Trophoblast cell (in vitro differentiated cells and primary cell): Measurements from ENCODE around the gene ZNF649.

ENCODE experiments used
- DNase-seq, 2 donors: peaks; one replicate each; pipeline ENCODE4 v3.0.0-alpha.2; 2016
- H2AFZ ChIP-seq: 2 replicates; pipeline ENCODE4 v1.6.1; 2013; ENCODE audit warnings: low read length, moderate library complexity, mild to moderate bottlenecking; ENCODE audit not compliant: insufficient read depth, poor library complexity
- H2AK5ac ChIP-seq: 2 replicates; pipeline ENCODE4 v1.6.1; 2013; ENCODE audit warnings: mild to moderate bottlenecking, low read length
- H2BK120ac ChIP-seq: 2 replicates; pipeline ENCODE4 v1.6.1; 2013; ENCODE audit warnings: low read length, mild to moderate bottlenecking, moderate library complexity; ENCODE audit not compliant: insufficient read depth, poor library complexity
- H2BK12ac ChIP-seq: 2 replicates; pipeline ENCODE4 v1.6.1; 2013; ENCODE audit warnings: mild to moderate bottlenecking, low read length, moderate library complexity
- H2BK5ac ChIP-seq: 2 replicates; pipeline ENCODE4 v1.6.1; 2013; ENCODE audit warnings: low read length, low read depth, moderate library complexity, mild to moderate bottlenecking; ENCODE audit not compliant: poor library complexity
- H3K14ac ChIP-seq: 2 replicates; pipeline ENCODE4 v1.6.1; 2013; ENCODE audit warnings: mild to moderate bottlenecking, low read length
- H3K18ac ChIP-seq: 2 replicates; pipeline ENCODE4 v1.6.1; 2013; ENCODE audit warnings: mild to moderate bottlenecking, low read length
- H3K23ac ChIP-seq: 2 replicates; pipeline ENCODE4 v1.6.1; 2013; ENCODE audit warnings: low read length
- H3K27ac ChIP-seq: 2 replicates; pipeline ENCODE4 v1.5.1; 2013; ENCODE audit warnings: low read depth, mild to moderate bottlenecking, inconsistent platforms, low read length, moderate library complexity
- H3K27me3 ChIP-seq: 2 replicates; pipeline ENCODE4 v1.6.1; 2013; ENCODE audit warnings: inconsistent platforms, mild to moderate bottlenecking, low read length, moderate library complexity; ENCODE audit not compliant: insufficient read depth
- H3K36me3 ChIP-seq, 2 experiments: 1 replicate in 1 of 2; 2 replicates in 1 of 2; pipeline ENCODE4 v1.6.1; 2013; ENCODE audit warnings: low read length in 2 of 2, mild to moderate bottlenecking in 2 of 2, moderate library complexity in 1 of 2; ENCODE audit not compliant: insufficient read depth in 2 of 2, control insufficient read depth in 1 of 2
- H3K4ac ChIP-seq: 2 replicates; pipeline ENCODE4 v1.6.1; 2013; ENCODE audit warnings: low read depth, mild to moderate bottlenecking, low read length, moderate library complexity
- H3K4me1 ChIP-seq, 2 experiments: 1 replicate in 1 of 2; 2 replicates in 1 of 2; pipeline ENCODE4 v1.6.1; 2013; ENCODE audit warnings: low read length in 2 of 2, mild to moderate bottlenecking in 2 of 2, moderate library complexity in 1 of 2; ENCODE audit not compliant: insufficient read depth in 2 of 2, control insufficient read depth in 1 of 2
- H3K4me2 ChIP-seq: 2 replicates; pipeline ENCODE4 v1.6.1; 2013; ENCODE audit warnings: inconsistent platforms, mild to moderate bottlenecking, low read length, moderate library complexity
- H3K4me3 ChIP-seq: 2 replicates; pipeline ENCODE4 v1.5.1; 2013; ENCODE audit warnings: mild to moderate bottlenecking, low read depth, low read length, inconsistent platforms
- H3K79me1 ChIP-seq: one replicate; pipeline ENCODE4 v1.6.1; 2013; ENCODE audit warnings: low read length
- H3K79me2 ChIP-seq: 2 replicates; pipeline ENCODE4 v1.6.1; 2013; ENCODE audit warnings: low read length, mild to moderate bottlenecking; ENCODE audit not compliant: control insufficient read depth, insufficient read depth, poor library complexity
- H3K9ac ChIP-seq: 2 replicates; pipeline ENCODE4 v1.6.1; 2013; ENCODE audit warnings: mild to moderate bottlenecking, low read length
- H3K9me3 ChIP-seq: 2 replicates; pipeline ENCODE4 v1.6.1; 2013; ENCODE audit warnings: low read depth, mild to moderate bottlenecking, control low read depth, inconsistent platforms, low read length; ENCODE audit not compliant: insufficient read depth
- H4K12ac ChIP-seq: 2 replicates; pipeline ENCODE4 v1.6.1; 2013; ENCODE audit warnings: low read depth, mild to moderate bottlenecking, low read length, moderate library complexity
- H4K8ac ChIP-seq: 2 replicates; pipeline ENCODE4 v1.6.1; 2013; ENCODE audit warnings: low read depth, mild to moderate bottlenecking, low read length, moderate library complexity
- H4K91ac ChIP-seq: one replicate; pipeline ENCODE4 v1.6.1; 2013; ENCODE audit warnings: low read depth, mild to moderate bottlenecking, low read length, moderate library complexity
- WGBS: extraction: QIAGEN DNeasy Blood & Tissue Kit; methylation state at CpG from one replicate; pipeline ENCODE4 v1.1.7; 2013; ENCODE audit warnings: missing lambda C conversion rate; ENCODE audit not compliant: insufficient read length, insufficient coverage; ENCODE audit errors: extremely low coverage; 5-methylcytosine and 5-hydroxymethylcytosine counted together

Gene ZNF649

DNA sequence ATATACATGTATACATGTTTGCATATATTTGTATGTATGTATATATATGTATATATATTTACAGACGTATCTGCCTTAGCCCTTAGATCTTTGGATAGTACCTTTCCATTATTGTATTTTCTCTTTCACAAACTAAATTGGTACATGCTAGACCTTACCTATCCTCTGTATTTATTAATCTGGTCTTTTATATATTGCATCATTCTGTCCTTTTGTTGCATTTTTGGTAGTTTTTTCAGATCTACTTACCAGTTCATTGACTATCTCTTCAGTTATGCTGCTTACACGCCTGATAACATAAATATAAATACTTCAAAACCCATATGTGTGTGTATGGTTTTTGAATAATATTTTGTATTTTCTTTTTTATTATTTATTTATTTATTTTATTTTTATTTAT, 34.1 kb upstream of the ZNF649 start:
- H2AK5ac ChIP-seq, result no peak overlapping the region
- no peak overlapping the region for H4K12ac ChIP-seq
- no peak overlapping the region for H2BK5ac ChIP-seq
- H3K18ac ChIP-seq, result no peak overlapping the region
- DNase-seq, result no peak
- H3K36me3 ChIP-seq, result peaks cover 36 to 52% of the 10 kb centered on the region in 2 experiments
- no peak overlapping the region for H3K4me2 ChIP-seq
- no peak overlapping the region for H3K9ac ChIP-seq
- H3K27ac ChIP-seq, result no peak overlapping the region
- no peak overlapping the region for H4K8ac ChIP-seq
- peaks cover 12% of the 10 kb centered on the region for H3K9me3 ChIP-seq
- no peak overlapping the region for H2BK120ac ChIP-seq
- H2AFZ ChIP-seq, result no peak overlapping the region
- no peak overlapping the region for H3K14ac ChIP-seq
- no peak overlapping the region for H3K23ac ChIP-seq
- no peaks in the 10 kb centered on the region for H3K79me1 ChIP-seq
- no peaks in the 10 kb centered on the region for H3K4me1 ChIP-seq
- no peaks in the 10 kb centered on the region for H3K27me3 ChIP-seq
- H2BK12ac ChIP-seq, result no peak overlapping the region
- no peak overlapping the region for H3K4me3 ChIP-seq
- no peak overlapping the region for H4K91ac ChIP-seq
- no CpG with 5 or more reads among the region's 2 CpGs for WGBS
- H3K79me2 ChIP-seq, result no peaks in the 10 kb centered on the region
- H3K4ac ChIP-seq, result no peak overlapping the region

DNA sequence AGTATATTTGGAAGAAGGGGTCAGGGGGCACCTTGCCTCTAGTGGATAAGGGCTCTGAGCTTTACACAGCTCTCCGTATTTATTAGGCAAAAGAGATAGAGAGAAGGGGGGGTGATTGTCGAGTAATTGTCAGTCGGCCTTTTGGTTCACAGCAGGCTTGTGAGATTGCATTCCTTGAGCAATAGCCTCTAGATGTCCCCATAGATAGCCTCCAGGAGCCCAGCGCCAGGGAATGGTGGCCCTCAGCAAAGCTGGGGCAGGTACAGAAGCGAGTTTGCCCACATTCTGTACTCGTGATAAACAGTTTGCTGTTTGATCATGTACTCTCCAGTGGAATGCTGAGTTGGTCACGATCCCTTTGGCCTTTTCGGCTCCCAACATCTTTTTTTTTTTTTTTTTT, 27.1 kb upstream of the ZNF649 start:
- Histone ChIP-seq H3K18ac (no peak overlapping the region), H3K9me3 (peaks cover 2% of the 10 kb centered on the region), H3K36me3 (peaks cover 26 to 32% of the 10 kb centered on the region in 2 experiments), H2BK120ac (no peak overlapping the region), H4K8ac (no peak overlapping the region), H3K9ac (no peak overlapping the region), H3K4me2 (no peak overlapping the region), H2AK5ac (no peak overlapping the region), H2BK12ac (no peak overlapping the region), H3K4me3 (no peak overlapping the region), H4K91ac (no peak overlapping the region), H3K27ac (no peak overlapping the region), H3K79me2 (peaks cover 10% of the 10 kb centered on the region), H4K12ac (no peak overlapping the region), H2AFZ (no peak overlapping the region), H3K27me3 (no peaks in the 10 kb centered on the region), H3K14ac (no peak overlapping the region), H3K79me1 (peaks cover 6% of the 10 kb centered on the region), H3K23ac (no peak overlapping the region), H2BK5ac (no peak overlapping the region), H3K4me1 (peaks cover 5 to 7% of the 10 kb centered on the region in 2 experiments), H3K4ac (no peak overlapping the region)
- peak; percentile 94 to 97 for DNase-seq
- WGBS, result no CpG with 5 or more reads among the region's 8 CpGs

DNA sequence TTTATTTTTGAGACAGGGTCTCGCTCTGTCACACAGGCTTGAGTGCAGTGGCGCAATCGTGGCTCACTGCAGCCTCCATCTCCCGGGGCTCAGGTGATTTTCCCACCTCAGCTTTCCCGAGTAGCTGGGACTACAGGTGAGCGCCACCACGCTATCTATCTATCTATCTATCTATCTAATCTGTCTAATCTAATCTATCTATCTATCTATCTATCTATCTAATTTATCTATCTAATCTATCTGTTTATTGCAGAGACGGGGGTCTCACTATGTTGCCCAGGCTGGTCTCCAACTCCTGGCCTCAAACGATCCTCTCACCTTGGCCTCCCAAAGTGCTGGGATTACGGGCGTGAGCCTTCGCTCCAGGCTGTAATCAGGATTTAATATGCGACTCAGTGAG, 23.0 kb upstream of the ZNF649 start:
- Histone ChIP-seq H3K4me2 (peak overlapping the region; percentile 71), H4K91ac (peak overlapping the region; percentile 29), H4K8ac (peak overlapping the region; percentile 53), H3K79me2 (peaks cover 12% of the 10 kb centered on the region), H3K4me1 (peaks cover 5 to 7% of the 10 kb centered on the region in 2 experiments), H3K18ac (peak overlapping the region; percentile 29), H3K36me3 (peaks cover 10 to 11% of the 10 kb centered on the region in 2 experiments), H3K4me3 (peak overlapping the region; percentile 84), H2AFZ (peak overlapping the region; percentile 32), H3K79me1 (peaks cover 8% of the 10 kb centered on the region), H3K14ac (peak overlapping the region; percentile 43), H2AK5ac (peak overlapping the region; percentile 72), H3K23ac (no peak overlapping the region), H3K4ac (peak overlapping the region; percentile 70), H3K9me3 (peaks cover 7% of the 10 kb centered on the region), H3K27me3 (no peaks in the 10 kb centered on the region), H3K9ac (peak overlapping the region; percentile 70), H4K12ac (peak overlapping the region; percentile 4), H2BK120ac (no peak overlapping the region), H2BK12ac (no peak overlapping the region), H2BK5ac (no peak overlapping the region), H3K27ac (no peak overlapping the region)
- no peak for DNase-seq
- no CpG with 5 or more reads among the region's 13 CpGs for WGBS

DNA sequence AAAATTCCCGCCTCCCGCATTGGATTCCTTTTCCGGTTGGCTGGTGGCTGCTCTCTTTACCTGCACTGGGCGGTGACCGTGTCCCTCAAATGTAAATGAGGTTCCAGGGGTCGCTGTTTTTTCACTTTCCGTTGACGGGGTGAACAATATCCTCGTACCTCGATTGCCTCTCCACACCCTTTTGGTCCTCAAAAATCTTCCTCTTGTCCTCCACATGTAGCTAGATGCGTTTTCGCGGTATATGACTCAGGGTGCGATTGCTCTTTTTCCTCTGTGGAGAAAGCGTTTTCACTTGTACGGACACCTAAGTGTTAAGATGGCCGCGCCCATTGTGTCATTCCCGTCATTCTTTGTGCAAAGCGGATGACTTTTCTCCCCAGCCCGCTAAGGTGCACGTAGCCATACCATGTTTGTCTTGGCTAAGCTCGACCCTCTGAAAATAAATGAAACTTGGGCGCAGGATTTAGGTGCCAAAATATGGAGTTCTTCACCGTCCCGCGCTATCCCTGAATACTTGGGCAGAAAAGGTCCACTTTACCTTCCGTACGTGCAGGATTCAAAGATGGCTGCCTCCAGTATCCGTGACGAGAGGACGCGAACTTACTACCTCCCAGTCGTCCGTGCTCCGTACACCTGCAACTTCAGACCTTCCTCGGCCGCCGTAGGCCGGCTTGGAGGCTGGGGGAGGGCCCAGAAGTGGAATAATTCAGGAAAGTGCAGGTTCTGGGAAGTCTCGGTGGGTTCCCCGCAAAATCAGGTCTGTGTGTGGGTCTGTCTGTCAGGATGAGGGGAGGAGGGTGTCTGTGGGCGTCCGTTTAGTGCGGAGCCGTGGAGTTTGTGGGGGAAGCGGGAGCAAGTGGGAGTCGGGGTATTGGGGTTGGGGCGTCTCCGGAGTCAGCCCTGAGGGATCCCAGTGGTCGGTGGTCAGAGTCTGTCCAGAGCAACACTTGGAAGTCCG, 22.2 kb upstream of the ZNF649 start, which contains the start of gene ZNF613:
Gene ZNF613, plus strand, starts transcription at position 689 of the 958 bp plus-strand sequence. CDS start 8,749 bp downstream, outside the sequence.
- H3K79me2 ChIP-seq, result peaks cover 12% of the 10 kb centered on the region
- peak within 1 kb of the TSS; percentile 62 for H3K14ac ChIP-seq
- H3K4me3 ChIP-seq, result peak within 1 kb of the TSS; percentile 84
- H3K79me1 ChIP-seq, result peaks cover 8% of the 10 kb centered on the region
- H3K23ac ChIP-seq, result no peak within 1 kb of the TSS
- peak within 1 kb of the TSS; percentile 64 for H2BK5ac ChIP-seq
- H4K91ac ChIP-seq, result peak within 1 kb of the TSS; percentile 56
- H2AK5ac ChIP-seq, result peak within 1 kb of the TSS; percentile 72
- peak within 1 kb of the TSS; percentile 81 for H3K18ac ChIP-seq
- peak within 1 kb of the TSS; percentile 70 for H3K4ac ChIP-seq
- no peak within 1 kb of the TSS for H2BK12ac ChIP-seq
- peak within 1 kb of the TSS; percentile 71 for H3K4me2 ChIP-seq
- peak within 1 kb of the TSS; percentile 89 for H4K8ac ChIP-seq
- H3K9ac ChIP-seq, result peak within 1 kb of the TSS; percentile 91
- peak within 1 kb of the TSS; percentile 74 for H4K12ac ChIP-seq
- peak; percentile 77 to 95 for DNase-seq
- peaks cover 12% of the 10 kb centered on the region for H3K9me3 ChIP-seq
- no CpG with 5 or more reads among the region's 52 CpGs for WGBS
- no peaks in the 10 kb centered on the region for H3K27me3 ChIP-seq
- peak within 1 kb of the TSS; percentile 90 for H2AFZ ChIP-seq
- peak within 1 kb of the TSS; percentile 21 for H2BK120ac ChIP-seq
- H3K27ac ChIP-seq, result peak within 1 kb of the TSS; percentile 70
- peaks cover 5 to 7% of the 10 kb centered on the region in 2 experiments for H3K4me1 ChIP-seq
- H3K36me3 ChIP-seq, result peaks cover 4 to 7% of the 10 kb centered on the region in 2 experiments
